ENCODE results near the gene ACTR6.

- TF ChIP-seq CTCF (IDR thresholded peaks at IDR 0.05) (no peak), EP300 (IDR thresholded peaks at IDR 0.05) (no peak)
Observed at GRCh38 chr12:100184549-100185145, 16.0 kb upstream of the ACTR6 start.
